ENCODE results near the gene ANKRD12.
A peak's percentile ranks its signal among the peaks of the same experiment; 100 is the strongest.

Gene ANKRD12

GRCh38 chr18:9097349-9097748 is 39.2 kb upstream of the ANKRD12 start:
- no peak for TF ChIP-seq CTCF (IDR thresholded peaks at IDR 0.05)
- H3K9me3 ChIP-seq = no peaks in the 10 kb centered on the region
- H3K36me3 ChIP-seq = no peaks in the 10 kb centered on the region
- H3K27ac ChIP-seq = no peak overlapping the region
- H3K4me1 ChIP-seq (ENCODE audit: control insufficient read depth in 1 of 2, insufficient read depth in 1 of 2, low read depth in 1 of 2, low read length in 1 of 2) = peaks cover 29 to 32% of the 10 kb centered on the region in 2 experiments
- H3K4me3 ChIP-seq (ENCODE audit: low read depth in 1 of 2, low read length in 1 of 2) = no peak overlapping the region
- H3K27me3 ChIP-seq = no peaks in the 10 kb centered on the region

- Histone ChIP-seq H3K36me3 (no peaks in the 10 kb centered on the region), H3K4me1 (ENCODE audit: control insufficient read depth in 1 of 2, insufficient read depth in 1 of 2, low read depth in 1 of 2, low read length in 1 of 2) (peaks cover 39% of the 10 kb centered on the region in 2 experiments), H3K27me3 (no peaks in the 10 kb centered on the region), H3K9me3 (no peaks in the 10 kb centered on the region), H3K4me3 (ENCODE audit: low read depth in 1 of 2, low read length in 1 of 2) (no peak overlapping the region), H3K27ac (peak overlapping the region; percentile 95)
- no peak for TF ChIP-seq CTCF (IDR thresholded peaks at IDR 0.05)
These were observed 35.8 kb upstream of the ANKRD12 start for GRCh38 chr18:9100796-9101195.

- no peak for TF ChIP-seq CTCF (IDR thresholded peaks at IDR 0.05)
These were observed 34.7 kb upstream of the ANKRD12 start for GRCh38 chr18:9101730-9102507.

GRCh38 chr18:9102508-9103375 is 33.8 kb upstream of the ANKRD12 start, which contains the start of gene NDUFV2:
NDUFV2 (plus strand) TSS chr18:9102699; CDS start chr18:9102744, 45 bp downstream.
- Histone ChIP-seq H3K27ac (peak within 1 kb of the TSS; percentile 95), H3K4me3 (ENCODE audit: low read depth in 1 of 2, low read length in 1 of 2) (peak within 1 kb of the TSS; percentile 66 to 89), H3K36me3 (no peaks in the 10 kb centered on the region), H3K9me3 (no peaks in the 10 kb centered on the region), H3K27me3 (no peaks in the 10 kb centered on the region), H3K4me1 (ENCODE audit: control insufficient read depth in 1 of 2, insufficient read depth in 1 of 2, low read depth in 1 of 2, low read length in 1 of 2) (peaks cover 44 to 47% of the 10 kb centered on the region in 2 experiments)
- TF ChIP-seq CTCF (IDR thresholded peaks at IDR 0.05) = peak; percentile 41

More at GRCh38 chr18:9101730-9102507, 34.7 kb upstream of the ANKRD12 start:
- Histone ChIP-seq H3K9me3 (no peaks in the 10 kb centered on the region), H3K27ac (peak overlapping the region; percentile 95), H3K36me3 (no peaks in the 10 kb centered on the region), H3K4me3 (ENCODE audit: low read depth in 1 of 2, low read length in 1 of 2) (peak overlapping the region; percentile 66 to 89), H3K27me3 (no peaks in the 10 kb centered on the region), H3K4me1 (ENCODE audit: control insufficient read depth in 1 of 2, insufficient read depth in 1 of 2, low read depth in 1 of 2, low read length in 1 of 2) (peaks cover 38 to 39% of the 10 kb centered on the region in 2 experiments)

- Histone ChIP-seq H3K4me1 (ENCODE audit: control insufficient read depth in 1 of 2, insufficient read depth in 1 of 2, low read depth in 1 of 2, low read length in 1 of 2) (peaks cover 51 to 54% of the 10 kb centered on the region in 2 experiments), H3K27me3 (no peaks in the 10 kb centered on the region), H3K4me3 (ENCODE audit: low read depth in 1 of 2, low read length in 1 of 2) (peak overlapping the region; percentile 66 to 89), H3K27ac (peak overlapping the region; percentile 95), H3K36me3 (no peaks in the 10 kb centered on the region), H3K9me3 (no peaks in the 10 kb centered on the region)
- no peak for TF ChIP-seq CTCF (IDR thresholded peaks at IDR 0.05)
These were observed 33.2 kb upstream of the ANKRD12 start for GRCh38 chr18:9103376-9103873.
